CD4-positive, CD25-positive, alpha-beta regulatory T cell (primary cell): ENCODE measurements around the gene GMDS. TPM values are rescaled to one million over a fixed set of nuclear protein-coding genes. Genes with fewer than 3 reads are reported as not detected.

Experiments
- ATAC-seq, 2 donors: fragments of 150-1000 bp; cut with Tn5 transposase; one replicate each; pipeline ENCODE4 v1.10.0; 2021; ENCODE audit warnings: low read depth in 2 of 2, moderate number of reproducible peaks in 2 of 2, moderate library complexity in 1 of 2
- DNase-seq, 3 donors: peaks; one replicate each; pipeline versions ENCODE4 v3.0.0 to v3.0.0-alpha.2; 2012 to 2022; ENCODE audit warnings: mixed read lengths in 1 of 3
- H3K27ac ChIP-seq: one replicate; pipeline ENCODE4 v1.7.0; 2013; ENCODE audit warnings: mild to moderate bottlenecking, low read length; ENCODE audit not compliant: insufficient read depth, poor library complexity, severe bottlenecking
- H3K27me3 ChIP-seq: one replicate; pipeline ENCODE4 v1.7.0; 2013; ENCODE audit warnings: low read length; ENCODE audit not compliant: control insufficient read depth, insufficient read depth
- H3K36me3 ChIP-seq: one replicate; pipeline ENCODE4 v1.7.0; 2013; ENCODE audit warnings: mild to moderate bottlenecking, low read length, moderate library complexity; ENCODE audit not compliant: control insufficient read depth, insufficient read depth
- H3K4me1 ChIP-seq: 2 replicates; pipeline ENCODE4 v1.7.0; 2013; ENCODE audit warnings: mild to moderate bottlenecking, low read length; ENCODE audit not compliant: insufficient read depth, control insufficient read depth, poor library complexity, severe bottlenecking
- H3K4me3 ChIP-seq: one replicate; pipeline ENCODE4 v1.7.0; 2013; ENCODE audit warnings: low read depth, mild to moderate bottlenecking, low read length, moderate library complexity
- H3K9me3 ChIP-seq, 2 experiments: 1 replicate in 1 of 2; 2 replicates in 1 of 2; pipeline ENCODE4 v1.7.0; 2013; ENCODE audit warnings: low read length in 2 of 2, mild to moderate bottlenecking in 1 of 2, moderate library complexity in 1 of 2; ENCODE audit not compliant: control insufficient read depth in 2 of 2
- H3K27ac Mint-ChIP-seq, 3 donors: one replicate each; pipeline ENCODE4 v1.8.0; 2020 to 2022; ENCODE audit warnings: mild to moderate bottlenecking in 3 of 3, mixed read lengths in 3 of 3, moderate library complexity in 2 of 3
- H3K27me3 Mint-ChIP-seq: one replicate; pipeline ENCODE4 v1.8.0; 2022; ENCODE audit warnings: mild to moderate bottlenecking, mixed read lengths
- H3K36me3 Mint-ChIP-seq: one replicate; pipeline ENCODE4 v1.8.0; 2020; ENCODE audit warnings: mixed read lengths
- H3K4me1 Mint-ChIP-seq, 4 donors: one replicate each; pipeline ENCODE4 v1.8.0; 2020 to 2022; ENCODE audit warnings: mixed read lengths in 4 of 4, mild to moderate bottlenecking in 1 of 4
- H3K4me3 Mint-ChIP-seq, 4 donors: one replicate each; pipeline ENCODE4 v1.8.0; 2020 to 2022; ENCODE audit warnings: mild to moderate bottlenecking in 4 of 4, mixed read lengths in 4 of 4, moderate library complexity in 3 of 4
- H3K9me3 Mint-ChIP-seq, 7 donors: one replicate each; pipeline ENCODE4 v1.8.0; 2020 to 2022; ENCODE audit warnings: mixed read lengths in 7 of 7, mild to moderate bottlenecking in 3 of 7, moderate library complexity in 2 of 7
- polyA plus RNA-seq, 4 donors: library from polyadenylated mRNA; unstranded; fragments of 300-500 nt; fragmentation: Illumina TruSeq; gene quantifications; one replicate each; pipeline ENCODE4 v1.2.3, GENCODE V29; 2021
- total RNA-seq: library from RNA; stranded (reverse); gene quantifications from one replicate; pipeline ENCODE4 v1.2.3, GENCODE V29; 2022

The GMDS gene
- total and polyA plus RNA-seq, 5 donors from 2014 or later: 17.5 to 23.9 (median 20.2) TPM

GRCh38 chr6:2235777-2236495 lies 9.5 kb downstream of the GMDS start:
- no peaks in the 10 kb centered on the region for H3K9me3 Mint-ChIP-seq
- ATAC-seq (no peak), DNase-seq (no peak)
- Histone ChIP-seq H3K27ac (no peak overlapping the region), H3K4me1 (peaks cover 4% of the 10 kb centered on the region), H3K36me3 (no peaks in the 10 kb centered on the region), H3K4me3 (no peak overlapping the region), H3K27me3 (no peaks in the 10 kb centered on the region), H3K9me3 (no peaks in the 10 kb centered on the region)
- peaks cover 19% of the 10 kb centered on the region for H3K36me3 Mint-ChIP-seq
- no peak overlapping the region for H3K27ac Mint-ChIP-seq
- H3K4me1 Mint-ChIP-seq: peaks cover 13 to 42% (median 38%) of the 10 kb centered on the region in 4 donors
- no peaks in the 10 kb centered on the region for H3K27me3 Mint-ChIP-seq
- H3K4me3 Mint-ChIP-seq: no peak overlapping the region

- peak overlapping the region in 2 of 3 donors; percentile 14 to 49 for H3K27ac Mint-ChIP-seq
- H3K9me3 Mint-ChIP-seq: no peaks in the 10 kb centered on the region
- Histone ChIP-seq H3K36me3 (no peaks in the 10 kb centered on the region), H3K9me3 (no peaks in the 10 kb centered on the region), H3K27me3 (no peaks in the 10 kb centered on the region), H3K4me3 (no peak overlapping the region), H3K4me1 (peaks cover 4% of the 10 kb centered on the region), H3K27ac (no peak overlapping the region)
- H3K4me1 Mint-ChIP-seq: peaks cover 16 to 33% (median 29%) of the 10 kb centered on the region in 4 donors
- H3K36me3 Mint-ChIP-seq: peaks cover 13% of the 10 kb centered on the region
- no peak for DNase-seq
- peak in 1 of 2 donors; percentile 34 for ATAC-seq
- no peak overlapping the region for H3K4me3 Mint-ChIP-seq
- no peaks in the 10 kb centered on the region for H3K27me3 Mint-ChIP-seq
Measured at GRCh38 chr6:2232445-2232844, 13.0 kb downstream of the GMDS start.

- Mint-ChIP-seq H3K27me3 (no peaks in the 10 kb centered on the region), H3K36me3 (peaks cover 13% of the 10 kb centered on the region), H3K27ac (no peak overlapping the region), H3K4me1 (peaks cover 13 to 31% (median 26%) of the 10 kb centered on the region in 4 donors), H3K9me3 (no peaks in the 10 kb centered on the region), H3K4me3 (no peak overlapping the region)
- Histone ChIP-seq H3K4me3 (no peak overlapping the region), H3K36me3 (no peaks in the 10 kb centered on the region), H3K9me3 (no peaks in the 10 kb centered on the region), H3K27ac (no peak overlapping the region), H3K27me3 (no peaks in the 10 kb centered on the region), H3K4me1 (peaks cover 4% of the 10 kb centered on the region)
- DNase-seq: no peak
- no peak for ATAC-seq
Measured at GRCh38 chr6:2231438-2231837, 14.0 kb downstream of the GMDS start.

- H3K9me3 Mint-ChIP-seq: no peaks in the 10 kb centered on the region
Measured at GRCh38 chr6:2230659-2231277, 14.6 kb downstream of the GMDS start.

GRCh38 chr6:2229742-2230141 lies 15.7 kb downstream of the GMDS start:
- H3K36me3 Mint-ChIP-seq: peaks cover 13% of the 10 kb centered on the region
- Histone ChIP-seq H3K27ac (no peak overlapping the region), H3K36me3 (no peaks in the 10 kb centered on the region), H3K4me3 (no peak overlapping the region), H3K4me1 (peaks cover 4% of the 10 kb centered on the region), H3K27me3 (no peaks in the 10 kb centered on the region), H3K9me3 (no peaks in the 10 kb centered on the region)
- H3K27me3 Mint-ChIP-seq: no peaks in the 10 kb centered on the region
- peak overlapping the region in 1 of 4 donors; percentile 66 for H3K4me3 Mint-ChIP-seq
- no peak for ATAC-seq
- no peak for DNase-seq
- H3K4me1 Mint-ChIP-seq: peaks cover 19 to 31% (median 26%) of the 10 kb centered on the region in 4 donors
- H3K27ac Mint-ChIP-seq: peak overlapping the region in 1 of 3 donors; percentile 29
- H3K9me3 Mint-ChIP-seq: no peaks in the 10 kb centered on the region

More at GRCh38 chr6:2230659-2231277, 14.6 kb downstream of the GMDS start:
- no peak overlapping the region for H3K4me3 Mint-ChIP-seq
- Histone ChIP-seq H3K27ac (no peak overlapping the region), H3K36me3 (no peaks in the 10 kb centered on the region), H3K4me3 (no peak overlapping the region), H3K4me1 (peaks cover 4% of the 10 kb centered on the region), H3K27me3 (no peaks in the 10 kb centered on the region), H3K9me3 (no peaks in the 10 kb centered on the region)
- no peak overlapping the region for H3K27ac Mint-ChIP-seq
- peaks cover 19 to 31% (median 26%) of the 10 kb centered on the region in 4 donors for H3K4me1 Mint-ChIP-seq
- H3K36me3 Mint-ChIP-seq: peaks cover 13% of the 10 kb centered on the region
- no peak for ATAC-seq
- DNase-seq: no peak
- H3K27me3 Mint-ChIP-seq: no peaks in the 10 kb centered on the region

GRCh38 chr6:2229039-2229438 lies 16.4 kb downstream of the GMDS start:
- H3K9me3 Mint-ChIP-seq: no peaks in the 10 kb centered on the region
- no peaks in the 10 kb centered on the region for H3K36me3 ChIP-seq

GRCh38 chr6:2228392-2228791 lies 17.0 kb downstream of the GMDS start:
- peaks cover 19 to 35% (median 22%) of the 10 kb centered on the region in 4 donors for H3K4me1 Mint-ChIP-seq

More at GRCh38 chr6:2229039-2229438, 16.4 kb downstream of the GMDS start:
- Mint-ChIP-seq H3K4me3 (no peak overlapping the region), H3K36me3 (peaks cover 13% of the 10 kb centered on the region), H3K27ac (no peak overlapping the region), H3K4me1 (peaks cover 19 to 31% (median 24%) of the 10 kb centered on the region in 4 donors), H3K27me3 (no peaks in the 10 kb centered on the region)
- Histone ChIP-seq H3K27ac (no peak overlapping the region), H3K9me3 (no peaks in the 10 kb centered on the region), H3K4me3 (no peak overlapping the region), H3K27me3 (no peaks in the 10 kb centered on the region), H3K4me1 (peaks cover 4% of the 10 kb centered on the region)
- ATAC-seq (no peak), DNase-seq (no peak)

More at GRCh38 chr6:2228392-2228791, 17.0 kb downstream of the GMDS start:
- Histone ChIP-seq H3K9me3 (no peaks in the 10 kb centered on the region), H3K4me3 (no peak overlapping the region), H3K27me3 (no peaks in the 10 kb centered on the region), H3K27ac (no peak overlapping the region), H3K36me3 (no peaks in the 10 kb centered on the region), H3K4me1 (peaks cover 4% of the 10 kb centered on the region)
- peaks cover 13% of the 10 kb centered on the region for H3K36me3 Mint-ChIP-seq
- no peaks in the 10 kb centered on the region for H3K9me3 Mint-ChIP-seq
- no peak overlapping the region for H3K4me3 Mint-ChIP-seq
- H3K27ac Mint-ChIP-seq: no peak overlapping the region
- DNase-seq (no peak), ATAC-seq (no peak)
- no peaks in the 10 kb centered on the region for H3K27me3 Mint-ChIP-seq
